ENCODE data around the gene MTX3.

DNA sequence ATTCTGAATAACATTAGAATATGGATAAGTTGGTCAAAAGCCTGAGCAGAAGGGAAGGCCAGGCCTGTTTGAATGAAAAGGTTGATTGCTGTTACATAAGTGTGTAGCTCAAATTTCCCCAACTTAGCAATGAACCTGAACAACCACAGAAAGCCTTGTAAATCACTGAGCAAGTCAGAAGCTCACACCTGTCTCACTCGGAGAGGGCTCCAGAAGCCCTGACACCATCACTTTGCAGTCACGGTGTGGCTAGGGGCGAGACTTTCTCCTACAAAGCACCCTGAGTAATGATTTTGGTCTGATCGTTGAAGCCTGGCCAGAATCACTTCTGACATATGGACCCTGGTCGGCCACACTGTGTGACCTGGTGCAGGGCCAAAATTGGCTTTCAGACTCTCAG, 62.0 kb downstream of the MTX3 start:
- TF ChIP-seq, protein P1, sequence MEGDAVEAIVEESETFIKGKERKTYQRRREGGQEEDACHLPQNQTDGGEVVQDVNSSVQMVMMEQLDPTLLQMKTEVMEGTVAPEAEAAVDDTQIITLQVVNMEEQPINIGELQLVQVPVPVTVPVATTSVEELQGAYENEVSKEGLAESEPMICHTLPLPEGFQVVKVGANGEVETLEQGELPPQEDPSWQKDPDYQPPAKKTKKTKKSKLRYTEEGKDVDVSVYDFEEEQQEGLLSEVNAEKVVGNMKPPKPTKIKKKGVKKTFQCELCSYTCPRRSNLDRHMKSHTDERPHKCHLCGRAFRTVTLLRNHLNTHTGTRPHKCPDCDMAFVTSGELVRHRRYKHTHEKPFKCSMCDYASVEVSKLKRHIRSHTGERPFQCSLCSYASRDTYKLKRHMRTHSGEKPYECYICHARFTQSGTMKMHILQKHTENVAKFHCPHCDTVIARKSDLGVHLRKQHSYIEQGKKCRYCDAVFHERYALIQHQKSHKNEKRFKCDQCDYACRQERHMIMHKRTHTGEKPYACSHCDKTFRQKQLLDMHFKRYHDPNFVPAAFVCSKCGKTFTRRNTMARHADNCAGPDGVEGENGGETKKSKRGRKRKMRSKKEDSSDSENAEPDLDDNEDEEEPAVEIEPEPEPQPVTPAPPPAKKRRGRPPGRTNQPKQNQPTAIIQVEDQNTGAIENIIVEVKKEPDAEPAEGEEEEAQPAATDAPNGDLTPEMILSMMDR (conservative IDR thresholded peaks at IDR 0.05; ENCODE audit: low read depth, low read length): no peak
- TF ChIP-seq EZH2 (IDR thresholded peaks at IDR 0.05; ENCODE audit: low read length, unreplicated experiment) (no peak), EZH2phosphoT487 (IDR thresholded peaks at IDR 0.05; ENCODE audit: borderline replicate concordance, low read length) (no peak)

Measured in PC-3 (cell line).